Measurements from ENCODE around the gene SFR1.
"Not testable (repeated sequence)": the region's sequence is repeated elsewhere in the genome, so short reads cannot be mapped to it uniquely, and the experiment has no call there.

The SFR1 gene

GRCh38 chr10:104142081-104142480, 20.1 kb downstream of the SFR1 start:
- no peak for FAIRE-seq

GRCh38 chr10:104143829-104144228, 21.9 kb downstream of the SFR1 start:
- no peak for FAIRE-seq
- DNase-seq (ENCODE audit: insufficient read length, low spot score), result no peak
- TF ChIP-seq POLR2AphosphoS5 (IDR thresholded peaks at IDR 0.05; ENCODE audit: low read depth, low read length) (no peak), POLR2A (IDR thresholded peaks at IDR 0.05; ENCODE audit: low read depth, low read length) (no peak), PAX5 (IDR thresholded peaks at IDR 0.05; ENCODE audit: insufficient read depth, low read length, severe bottlenecking) (no peak), POU2F2 (IDR thresholded peaks at IDR 0.05; ENCODE audit: low read depth, low read length) (no peak), SPI1 (IDR thresholded peaks at IDR 0.05; ENCODE audit: low read depth, low read length) (no peak), TAF1 (IDR thresholded peaks at IDR 0.05; ENCODE audit: low read depth, low read length) (no peak)

More at GRCh38 chr10:104142081-104142480, 20.1 kb downstream of the SFR1 start:
- DNase-seq (ENCODE audit: insufficient read length, low spot score), result no peak
- TF ChIP-seq POLR2A (IDR thresholded peaks at IDR 0.05; ENCODE audit: low read depth, low read length), result no peak
- TF ChIP-seq POU2F2 (IDR thresholded peaks at IDR 0.05; ENCODE audit: low read depth, low read length), result no peak
- no peak for TF ChIP-seq SPI1 (IDR thresholded peaks at IDR 0.05; ENCODE audit: low read depth, low read length)
- TF ChIP-seq PAX5 (IDR thresholded peaks at IDR 0.05; ENCODE audit: insufficient read depth, low read length, severe bottlenecking), result no peak
- TF ChIP-seq POLR2AphosphoS5 (IDR thresholded peaks at IDR 0.05; ENCODE audit: low read depth, low read length), result no peak
- TF ChIP-seq TAF1 (IDR thresholded peaks at IDR 0.05; ENCODE audit: low read depth, low read length), result no peak

- no peak for FAIRE-seq
- no peak for DNase-seq (ENCODE audit: insufficient read length, low spot score)
- no peak for TF ChIP-seq TAF1 (IDR thresholded peaks at IDR 0.05; ENCODE audit: low read depth, low read length)
- TF ChIP-seq POLR2AphosphoS5 (IDR thresholded peaks at IDR 0.05; ENCODE audit: low read depth, low read length), result no peak
- TF ChIP-seq POU2F2 (IDR thresholded peaks at IDR 0.05; ENCODE audit: low read depth, low read length), result no peak
- no peak for TF ChIP-seq POLR2A (IDR thresholded peaks at IDR 0.05; ENCODE audit: low read depth, low read length)
- TF ChIP-seq SPI1 (IDR thresholded peaks at IDR 0.05; ENCODE audit: low read depth, low read length), result no peak
- TF ChIP-seq PAX5 (IDR thresholded peaks at IDR 0.05; ENCODE audit: insufficient read depth, low read length, severe bottlenecking), result no peak
These were observed 23.0 kb downstream of the SFR1 start for GRCh38 chr10:104144931-104145330.

- TF ChIP-seq POLR2AphosphoS5 (IDR thresholded peaks at IDR 0.05; ENCODE audit: low read depth, low read length) (no peak), TAF1 (IDR thresholded peaks at IDR 0.05; ENCODE audit: low read depth, low read length) (no peak), PAX5 (IDR thresholded peaks at IDR 0.05; ENCODE audit: insufficient read depth, low read length, severe bottlenecking) (no peak), SPI1 (IDR thresholded peaks at IDR 0.05; ENCODE audit: low read depth, low read length) (no peak)
- FAIRE-seq, result no peak
These were observed 24.9 kb downstream of the SFR1 start for GRCh38 chr10:104146882-104147281.

GRCh38 chr10:104150139-104150538, 28.2 kb downstream of the SFR1 start:
- no peak for TF ChIP-seq POLR2AphosphoS5 (IDR thresholded peaks at IDR 0.05; ENCODE audit: low read depth, low read length)
- no peak for TF ChIP-seq SPI1 (IDR thresholded peaks at IDR 0.05; ENCODE audit: low read depth, low read length)
- no peak for TF ChIP-seq TAF1 (IDR thresholded peaks at IDR 0.05; ENCODE audit: low read depth, low read length)
- TF ChIP-seq POU2F2 (IDR thresholded peaks at IDR 0.05; ENCODE audit: low read depth, low read length), result no peak
- TF ChIP-seq PAX5 (IDR thresholded peaks at IDR 0.05; ENCODE audit: insufficient read depth, low read length, severe bottlenecking), result no peak
- no peak for TF ChIP-seq POLR2A (IDR thresholded peaks at IDR 0.05; ENCODE audit: low read depth, low read length)
- DNase-seq (ENCODE audit: insufficient read length, low spot score) (no peak), FAIRE-seq (no peak)

More at GRCh38 chr10:104146882-104147281, 24.9 kb downstream of the SFR1 start:
- DNase-seq (ENCODE audit: insufficient read length, low spot score), result no peak

- TF ChIP-seq PAX5 (IDR thresholded peaks at IDR 0.05; ENCODE audit: insufficient read depth, low read length, severe bottlenecking) (no peak), SPI1 (IDR thresholded peaks at IDR 0.05; ENCODE audit: low read depth, low read length) (no peak), POLR2A (IDR thresholded peaks at IDR 0.05; ENCODE audit: low read depth, low read length) (no peak)
- FAIRE-seq (no peak), DNase-seq (ENCODE audit: insufficient read length, low spot score) (no peak)
These were observed 29.8 kb downstream of the SFR1 start for GRCh38 chr10:104151737-104152136.

GRCh38 chr10:104155591-104155990, 33.6 kb downstream of the SFR1 start:
- TF ChIP-seq PAX5 (IDR thresholded peaks at IDR 0.05; ENCODE audit: insufficient read depth, low read length, severe bottlenecking), result no peak
- no peak for TF ChIP-seq POLR2A (IDR thresholded peaks at IDR 0.05; ENCODE audit: low read depth, low read length)
- FAIRE-seq, result no peak
- DNase-seq (ENCODE audit: insufficient read length, low spot score), result no peak

- no peak for FAIRE-seq
- no peak for TF ChIP-seq POLR2A (IDR thresholded peaks at IDR 0.05; ENCODE audit: low read depth, low read length)
- no peak for TF ChIP-seq POU2F2 (IDR thresholded peaks at IDR 0.05; ENCODE audit: low read depth, low read length)
- TF ChIP-seq PAX5 (IDR thresholded peaks at IDR 0.05; ENCODE audit: insufficient read depth, low read length, severe bottlenecking), result no peak
These were observed 48.8 kb downstream of the SFR1 start for GRCh38 chr10:104170610-104171254.

GRCh38 chr10:104174136-104174535, 52.2 kb downstream of the SFR1 start:
- FAIRE-seq; DNase-seq (ENCODE audit: insufficient read length, low spot score): not testable (repeated sequence)

More at GRCh38 chr10:104170610-104171254, 48.8 kb downstream of the SFR1 start:
- no peak for DNase-seq (ENCODE audit: insufficient read length, low spot score)

Data from GM12891 (cell line).